ENCODE measurements around the gene DGAT2. TPM values are rescaled to one million over a fixed set of nuclear protein-coding genes. Genes with fewer than 3 reads are reported as not detected.

Gene DGAT2
- total RNA-seq, 2 donors from 2014 or later = 6.0 to 14.2 TPM

GRCh38 chr11:75783416-75784084, 15.0 kb downstream of the DGAT2 start:
- WGBS, 2 experiments (ENCODE audit: insufficient coverage in 1 of 2, insufficient read length in 1 of 2) = 98 to 100% methylated on average over 2 to 4 of the region's 4 CpGs
- Histone ChIP-seq H3K4me1 (ENCODE audit: control insufficient read depth, insufficient read depth, low read length) (no peaks in the 10 kb centered on the region), H3K27me3 (ENCODE audit: control insufficient read depth, insufficient read depth, low read length, poor library complexity, severe bottlenecking) (no peaks in the 10 kb centered on the region), H3K4me3 (ENCODE audit: low read length) (no peak overlapping the region), H3K9me3 (ENCODE audit: control insufficient read depth, low read length) (no peaks in the 10 kb centered on the region), H3K27ac (ENCODE audit: low read depth, low read length) (no peak overlapping the region), H3K36me3 (ENCODE audit: control insufficient read depth, insufficient read depth, low read length) (no peaks in the 10 kb centered on the region), H3K9ac (ENCODE audit: extremely low read depth, low read length, poor library complexity, severe bottlenecking) (no peak overlapping the region)
- DNase-seq = no peak
- H3K4me3 Mint-ChIP-seq = no peak overlapping the region
- no peak overlapping the region for H3K27ac Mint-ChIP-seq
- H3K9me3 Mint-ChIP-seq = no peaks in the 10 kb centered on the region
- H3K4me1 Mint-ChIP-seq = peaks cover 13% of the 10 kb centered on the region
- no peaks in the 10 kb centered on the region for H3K36me3 Mint-ChIP-seq (ENCODE audit: low read depth)
- peaks cover 23% of the 10 kb centered on the region for H3K27me3 Mint-ChIP-seq (ENCODE audit: insufficient read depth)
- TF ChIP-seq, protein P1, sequence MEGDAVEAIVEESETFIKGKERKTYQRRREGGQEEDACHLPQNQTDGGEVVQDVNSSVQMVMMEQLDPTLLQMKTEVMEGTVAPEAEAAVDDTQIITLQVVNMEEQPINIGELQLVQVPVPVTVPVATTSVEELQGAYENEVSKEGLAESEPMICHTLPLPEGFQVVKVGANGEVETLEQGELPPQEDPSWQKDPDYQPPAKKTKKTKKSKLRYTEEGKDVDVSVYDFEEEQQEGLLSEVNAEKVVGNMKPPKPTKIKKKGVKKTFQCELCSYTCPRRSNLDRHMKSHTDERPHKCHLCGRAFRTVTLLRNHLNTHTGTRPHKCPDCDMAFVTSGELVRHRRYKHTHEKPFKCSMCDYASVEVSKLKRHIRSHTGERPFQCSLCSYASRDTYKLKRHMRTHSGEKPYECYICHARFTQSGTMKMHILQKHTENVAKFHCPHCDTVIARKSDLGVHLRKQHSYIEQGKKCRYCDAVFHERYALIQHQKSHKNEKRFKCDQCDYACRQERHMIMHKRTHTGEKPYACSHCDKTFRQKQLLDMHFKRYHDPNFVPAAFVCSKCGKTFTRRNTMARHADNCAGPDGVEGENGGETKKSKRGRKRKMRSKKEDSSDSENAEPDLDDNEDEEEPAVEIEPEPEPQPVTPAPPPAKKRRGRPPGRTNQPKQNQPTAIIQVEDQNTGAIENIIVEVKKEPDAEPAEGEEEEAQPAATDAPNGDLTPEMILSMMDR (conservative IDR thresholded peaks at IDR 0.05) = no peak

DNA sequence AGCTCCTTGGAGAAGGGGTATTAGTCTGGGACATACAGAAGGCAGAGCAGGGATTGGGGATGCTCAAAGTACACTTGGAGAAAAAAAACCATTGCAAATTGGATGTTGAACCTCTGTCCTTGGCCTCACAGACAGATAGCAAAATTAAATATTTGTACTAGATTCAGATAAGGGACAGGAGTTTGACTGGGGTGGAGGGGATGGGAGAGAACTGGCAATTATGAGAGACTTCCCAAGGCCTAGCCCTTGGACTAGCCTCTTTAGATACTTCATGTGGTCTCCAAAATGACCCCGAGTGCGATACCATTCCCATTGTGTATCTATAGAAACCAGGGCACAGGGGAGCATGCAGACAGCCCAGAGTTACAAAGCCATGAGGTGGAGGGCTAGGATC, 15.5 kb downstream of the DGAT2 start:
- H3K36me3 Mint-ChIP-seq (ENCODE audit: low read depth) = no peaks in the 10 kb centered on the region
- no peaks in the 10 kb centered on the region for H3K27me3 ChIP-seq (ENCODE audit: control insufficient read depth, insufficient read depth, low read length, poor library complexity, severe bottlenecking)
- H3K27me3 Mint-ChIP-seq (ENCODE audit: insufficient read depth) = peaks cover 25% of the 10 kb centered on the region
- WGBS, 2 experiments (ENCODE audit: insufficient coverage in 1 of 2, insufficient read length in 1 of 2) = 89 to 97% methylated on average over 2 of the region's 2 CpGs
- peaks cover 13% of the 10 kb centered on the region for H3K4me1 Mint-ChIP-seq
- H3K9ac ChIP-seq (ENCODE audit: extremely low read depth, low read length, poor library complexity, severe bottlenecking) = no peak overlapping the region
- no peak overlapping the region for H3K27ac ChIP-seq (ENCODE audit: low read depth, low read length)
- no peaks in the 10 kb centered on the region for H3K36me3 ChIP-seq (ENCODE audit: control insufficient read depth, insufficient read depth, low read length)
- no peaks in the 10 kb centered on the region for H3K9me3 Mint-ChIP-seq
- no peak overlapping the region for H3K4me3 Mint-ChIP-seq
- TF ChIP-seq, protein P1 (conservative IDR thresholded peaks at IDR 0.05) = no peak
- DNase-seq = no peak
- H3K4me1 ChIP-seq (ENCODE audit: control insufficient read depth, insufficient read depth, low read length) = no peaks in the 10 kb centered on the region
- no peak overlapping the region for H3K27ac Mint-ChIP-seq
- no peaks in the 10 kb centered on the region for H3K9me3 ChIP-seq (ENCODE audit: control insufficient read depth, low read length)
- H3K4me3 ChIP-seq (ENCODE audit: low read length) = no peak overlapping the region

- Histone ChIP-seq H3K4me1 (ENCODE audit: control insufficient read depth, insufficient read depth, low read length) (no peaks in the 10 kb centered on the region), H3K4me3 (ENCODE audit: low read length) (no peak overlapping the region), H3K9me3 (ENCODE audit: control insufficient read depth, low read length) (no peaks in the 10 kb centered on the region), H3K9ac (ENCODE audit: extremely low read depth, low read length, poor library complexity, severe bottlenecking) (no peak overlapping the region), H3K27me3 (ENCODE audit: control insufficient read depth, insufficient read depth, low read length, poor library complexity, severe bottlenecking) (no peaks in the 10 kb centered on the region), H3K27ac (ENCODE audit: low read depth, low read length) (no peak overlapping the region), H3K36me3 (ENCODE audit: control insufficient read depth, insufficient read depth, low read length) (no peaks in the 10 kb centered on the region)
- Mint-ChIP-seq H3K9me3 (no peaks in the 10 kb centered on the region), H3K27ac (no peak overlapping the region), H3K4me3 (no peak overlapping the region), H3K4me1 (peaks cover 13% of the 10 kb centered on the region), H3K36me3 (ENCODE audit: low read depth) (no peaks in the 10 kb centered on the region), H3K27me3 (ENCODE audit: insufficient read depth) (peaks cover 23% of the 10 kb centered on the region)
- no peak for DNase-seq
- TF ChIP-seq, protein P1 (conservative IDR thresholded peaks at IDR 0.05) = no peak
- WGBS, 2 experiments (ENCODE audit: insufficient coverage in 1 of 2, insufficient read length in 1 of 2) = 100% methylated on average over 1 of the region's 1 CpG
Observed at GRCh38 chr11:75784506-75784905, 15.9 kb downstream of the DGAT2 start.

All from endodermal cell (in vitro differentiated cells).